Fibroblast of lung (primary cell): ENCODE results near the gene ADGRB3. TPM values are rescaled to one million over a fixed set of nuclear protein-coding genes. Genes with fewer than 3 reads are reported as not detected.

Experiments
- DNase-seq, 2 donors: peaks; one replicate each; pipeline versions ENCODE4 v3.0.0 to v3.0.0-alpha.2; 2010; ENCODE audit warnings: low read depth in 2 of 2
- H2AFZ ChIP-seq: 2 replicates; pipeline ENCODE4 v1.5.1; 2012; ENCODE audit warnings: low read length, control low read depth, inconsistent platforms
- H3K27ac ChIP-seq: 2 replicates; pipeline ENCODE4 v1.5.1; 2011; ENCODE audit warnings: low read length, control low read depth; ENCODE audit not compliant: insufficient read depth
- H3K27me3 ChIP-seq: 2 replicates; pipeline ENCODE4 v1.5.1; 2011; ENCODE audit warnings: mild to moderate bottlenecking, low read length; ENCODE audit not compliant: control insufficient read depth, insufficient read depth
- H3K36me3 ChIP-seq: 2 replicates; pipeline ENCODE4 v1.5.1; 2011; ENCODE audit warnings: low read length; ENCODE audit not compliant: control insufficient read depth, insufficient read depth
- H3K4me1 ChIP-seq: 2 replicates; pipeline ENCODE4 v1.5.1; 2011; ENCODE audit warnings: low read length; ENCODE audit not compliant: control insufficient read depth, insufficient read depth; ENCODE audit errors: extremely low read depth
- H3K4me2 ChIP-seq: 2 replicates; pipeline ENCODE4 v1.5.1; 2011; ENCODE audit warnings: low read length, control low read depth; ENCODE audit not compliant: insufficient read depth; ENCODE audit errors: extremely low read depth
- H3K4me3 ChIP-seq, 4 experiments: fragments of 200-600 bp in 1 of 4; sonication (generic) in 1 of 4; replicated peaks in 1 of 4; 2 replicates each; pipeline ENCODE4 v1.5.1; 2011 to 2016; ENCODE audit warnings: low read length in 4 of 4, low read depth in 3 of 4, mild to moderate bottlenecking in 3 of 4, control low read depth in 2 of 4, inconsistent platforms in 1 of 4, mixed read lengths in 1 of 4; ENCODE audit not compliant: insufficient read depth in 1 of 4; ENCODE audit errors: control extremely low read depth in 1 of 4
- H3K79me2 ChIP-seq: 2 replicates; pipeline ENCODE4 v1.5.1; 2012; ENCODE audit warnings: mild to moderate bottlenecking, low read length, inconsistent platforms; ENCODE audit not compliant: control insufficient read depth, insufficient read depth
- H3K9ac ChIP-seq: 2 replicates; pipeline ENCODE4 v1.5.1; 2011; ENCODE audit warnings: mild to moderate bottlenecking, low read length, control low read depth; ENCODE audit not compliant: insufficient read depth
- H3K9me3 ChIP-seq: 2 replicates; pipeline ENCODE4 v1.5.1; 2012; ENCODE audit warnings: low read depth, low read length; ENCODE audit not compliant: control insufficient read depth, insufficient read depth
- H4K20me1 ChIP-seq: 2 replicates; pipeline ENCODE4 v1.5.1; 2011; ENCODE audit warnings: low read length; ENCODE audit not compliant: control insufficient read depth, insufficient read depth; ENCODE audit errors: extremely low read depth
- CTCF ChIP-seq, 2 donors: IDR thresholded peaks in 1 of 2; conservative IDR thresholded peaks in 1 of 2; 1 replicate in 1 of 2; 2 replicates in 1 of 2; pipeline ENCODE4 v1.5.1; 2011 to 2012; ENCODE audit warnings: low read length in 2 of 2, control low read depth in 1 of 2, inconsistent platforms in 1 of 2, low read depth in 1 of 2, mild to moderate bottlenecking in 1 of 2
- EZH2 ChIP-seq: IDR thresholded peaks from 2 replicates; pipeline ENCODE4 v1.5.1; 2012; ENCODE audit warnings: low read length, control low read depth, mild to moderate bottlenecking; ENCODE audit errors: missing control alignments
- polyA plus RNA-seq, 2 donors: library from polyadenylated mRNA; depleted of rRNA in 1 of 2; stranded (reverse) in 1 of 2; unstranded in 1 of 2; fragments of >200 nt; gene quantifications; 2 replicates each; pipeline ENCODE4 v1.2.1, GENCODE V29; 2011 to 2012; ENCODE audit warnings: missing spikeins in 1 of 2
- total RNA-seq: library from RNA; depleted of rRNA; stranded (reverse); fragments of >200 nt; gene quantifications from 2 replicates; pipeline ENCODE4 v1.2.1, GENCODE V29; 2014

ADGRB3 gene
- total and polyA plus RNA-seq, 2 donors (not counting 1 experiment from before 2014, with no cell fraction given) = 0.33 TPM; not detected in 1

- no peak overlapping the region for H3K4me2 ChIP-seq
- H3K4me3 ChIP-seq = no peak overlapping the region
- no peak for DNase-seq
- no peaks in the 10 kb centered on the region for H3K36me3 ChIP-seq
- no peaks in the 10 kb centered on the region for H4K20me1 ChIP-seq
- H3K4me1 ChIP-seq = no peaks in the 10 kb centered on the region
- H3K79me2 ChIP-seq = no peaks in the 10 kb centered on the region
- H3K27ac ChIP-seq = no peak overlapping the region
- no peaks in the 10 kb centered on the region for H3K9me3 ChIP-seq
- no peak overlapping the region for H3K9ac ChIP-seq
- no peak overlapping the region for H2AFZ ChIP-seq
- no peak for TF ChIP-seq CTCF (conservative IDR thresholded peaks at IDR 0.05 in 1 of 2, IDR thresholded peaks at IDR 0.05 in 1 of 2; ENCODE audit: low read depth in 1 of 2, low read length in 2 of 2)
- no peak for TF ChIP-seq EZH2
- no peaks in the 10 kb centered on the region for H3K27me3 ChIP-seq
These were observed 217.7 kb downstream of the ADGRB3 start for GRCh38 chr6:68852791-68853190.

- no peak overlapping the region for H3K4me2 ChIP-seq
- no peaks in the 10 kb centered on the region for H3K36me3 ChIP-seq
- no peak overlapping the region for H3K9ac ChIP-seq
- H3K27ac ChIP-seq = no peak overlapping the region
- no peaks in the 10 kb centered on the region for H3K27me3 ChIP-seq
- DNase-seq = no peak
- H3K9me3 ChIP-seq = no peaks in the 10 kb centered on the region
- no peak overlapping the region for H3K4me3 ChIP-seq
- no peaks in the 10 kb centered on the region for H3K4me1 ChIP-seq
- no peaks in the 10 kb centered on the region for H4K20me1 ChIP-seq
- H3K79me2 ChIP-seq = no peaks in the 10 kb centered on the region
- TF ChIP-seq EZH2 = no peak
- no peak for TF ChIP-seq CTCF (conservative IDR thresholded peaks at IDR 0.05 in 1 of 2, IDR thresholded peaks at IDR 0.05 in 1 of 2; ENCODE audit: low read depth in 1 of 2, low read length in 2 of 2)
- H2AFZ ChIP-seq = no peak overlapping the region
These were observed 224.2 kb downstream of the ADGRB3 start for GRCh38 chr6:68859233-68859632.

- Histone ChIP-seq H3K4me3 (no peak overlapping the region), H4K20me1 (no peaks in the 10 kb centered on the region), H3K27ac (no peak overlapping the region), H3K27me3 (no peaks in the 10 kb centered on the region), H3K79me2 (no peaks in the 10 kb centered on the region), H3K4me2 (no peak overlapping the region), H3K4me1 (no peaks in the 10 kb centered on the region), H3K9ac (no peak overlapping the region), H3K36me3 (no peaks in the 10 kb centered on the region), H3K9me3 (no peaks in the 10 kb centered on the region), H2AFZ (no peak overlapping the region)
- no peak for TF ChIP-seq EZH2
- TF ChIP-seq CTCF (conservative IDR thresholded peaks at IDR 0.05 in 1 of 2, IDR thresholded peaks at IDR 0.05 in 1 of 2; ENCODE audit: low read depth in 1 of 2, low read length in 2 of 2) = no peak
- DNase-seq = no peak
These were observed 233.6 kb downstream of the ADGRB3 start for GRCh38 chr6:68868646-68869045.
